Caco-2 (cell line): ENCODE measurements around the gene LRBA. TPM values are rescaled to one million over a fixed set of nuclear protein-coding genes. Genes with fewer than 3 reads are reported as not detected.

Source experiments
- BruUV-seq: library from RNA; stranded (reverse); fragments of 400-500 nt; replicated peaks from 2 replicates; lab custom pipeline; 2021; lab: Mats Ljungman, UMichigan
- CTCF ChIA-PET: fragments of 300-600 bp; sonication (Branson Sonifier 250); formaldehyde crosslinking; loops from one replicate; lab custom pipeline; 2022; ENCODE audit warnings: antibody characterized with exemption; lab: Charles Lee
- POLR2A ChIA-PET: fragments of 300-600 bp; sonication (Branson Sonifier 250); formaldehyde crosslinking; loops from one replicate; lab custom pipeline; 2022; ENCODE audit warnings: antibody characterized with exemption; lab: Charles Lee
- DNase-seq, 2 experiments: peaks; one replicate each; pipeline versions ENCODE4 v3.0.0 to v3.0.0-alpha.2; 2020 to 2022
- H3K27me3 ChIP-seq: replicated peaks from 2 replicates; pipeline ENCODE4 v1.6.0; 2011; ENCODE audit warnings: low read length; ENCODE audit not compliant: control insufficient read depth, insufficient read depth
- H3K36me3 ChIP-seq: 2 replicates; pipeline ENCODE4 v1.5.1; 2011; ENCODE audit warnings: low read length; ENCODE audit not compliant: control insufficient read depth, insufficient read depth
- H3K4me1 ChIP-seq: fragments of 250-450 bp; sonication (Bioruptor Pico); 2 replicates; pipeline ENCODE4 v1.5.1; 2020; ENCODE audit warnings: mild to moderate bottlenecking
- H3K4me3 ChIP-seq: 2 replicates; pipeline ENCODE4 v1.5.1; 2011; ENCODE audit warnings: low read depth, mild to moderate bottlenecking, control low read depth, low read length
- H3K9me3 ChIP-seq: fragments of 250-450 bp; sonication (Bioruptor Pico); 2 replicates; pipeline ENCODE4 v1.5.1; 2020; ENCODE audit warnings: mild to moderate bottlenecking, moderate library complexity
- H3K27ac Mint-ChIP-seq: one replicate; pipeline ENCODE4 v1.8.0; 2022; ENCODE audit warnings: mixed read lengths; ENCODE audit not compliant: unreplicated experiment
- H3K27me3 Mint-ChIP-seq: one replicate; pipeline ENCODE4 v1.8.0; 2022; ENCODE audit warnings: mixed read lengths; ENCODE audit not compliant: insufficient read depth, unreplicated experiment
- H3K36me3 Mint-ChIP-seq: one replicate; pipeline ENCODE4 v1.8.0; 2022; ENCODE audit warnings: mild to moderate bottlenecking, mixed read lengths; ENCODE audit not compliant: insufficient read depth, unreplicated experiment
- H3K4me1 Mint-ChIP-seq: one replicate; pipeline ENCODE4 v1.8.0; 2022; ENCODE audit warnings: low read depth, mixed read lengths; ENCODE audit not compliant: unreplicated experiment
- H3K4me3 Mint-ChIP-seq: one replicate; pipeline ENCODE4 v1.8.0; 2022; ENCODE audit warnings: mild to moderate bottlenecking, moderate library complexity, mixed read lengths; ENCODE audit not compliant: unreplicated experiment
- H3K9me3 Mint-ChIP-seq: one replicate; pipeline ENCODE4 v1.8.0; 2022; ENCODE audit warnings: mixed read lengths; ENCODE audit not compliant: unreplicated experiment
- CTCF ChIP-seq, 2 experiments: fragments of 200-600 bp in 1 of 2; IDR thresholded peaks; 1 replicate in 1 of 2; 2 replicates in 1 of 2; pipeline versions ENCODE4 v1.5.1 to v1.8.0; 2011 to 2022; ENCODE audit warnings: antibody characterized with exemption in 1 of 2, control low read depth in 1 of 2, inconsistent platforms in 1 of 2, low read depth in 1 of 2, low read length in 1 of 2, mild to moderate bottlenecking in 1 of 2, moderate library complexity in 1 of 2; ENCODE audit not compliant: insufficient read depth in 1 of 2, severe bottlenecking in 1 of 2, unreplicated experiment in 1 of 2
- intact Hi-C: fragments of 100-400 bp; cut with micrococcal nuclease; formaldehyde crosslinking; loops from one replicate; pipeline ENCODE4 v1.10.0; 2022; ENCODE audit not compliant: unreplicated experiment
- total RNA-seq: library from RNA; stranded (reverse); gene quantifications from 2 replicates; pipeline ENCODE4 v1.2.3, GENCODE V29; 2022

Gene LRBA
- total RNA-seq, 1 experiment from 2014 or later: 53.2 TPM

- no peaks in the 10 kb centered on the region for H3K9me3 ChIP-seq
- intact Hi-C loops: no loop called here
- DNase-seq: no peak
- H3K27ac Mint-ChIP-seq: no peak overlapping the region
- H3K4me3 Mint-ChIP-seq: no peak overlapping the region
- H3K4me3 ChIP-seq: no peak overlapping the region
- H3K27me3 Mint-ChIP-seq: no peaks in the 10 kb centered on the region
- no peaks in the 10 kb centered on the region for H3K9me3 Mint-ChIP-seq
- peaks cover 28% of the 10 kb centered on the region for H3K36me3 Mint-ChIP-seq
- CTCF ChIA-PET: interaction anchor here (0.7 kb wide), 1 partner anchor 13 kb away, joined by 3 read pairs; no protein-coding TSS in a partner anchor
- peaks cover 18% of the 10 kb centered on the region for H3K4me1 Mint-ChIP-seq
- POLR2A ChIA-PET: no interaction called here
- no peak for TF ChIP-seq CTCF (IDR thresholded peaks at IDR 0.05; ENCODE audit: insufficient read depth in 1 of 2, low read depth in 1 of 2, low read length in 1 of 2, severe bottlenecking in 1 of 2, unreplicated experiment in 1 of 2)
- TSS peak; percentile 77 for BruUV-seq
- H3K27me3 ChIP-seq: no peaks in the 10 kb centered on the region
- H3K4me1 ChIP-seq: peaks cover 26% of the 10 kb centered on the region
- no peaks in the 10 kb centered on the region; the same call in 1 of the 2 replicates for H3K36me3 ChIP-seq
Measured at GRCh38 chr4:150852216-150852615, 162.9 kb downstream of the LRBA start.

- Mint-ChIP-seq H3K36me3 (peaks cover 40% of the 10 kb centered on the region), H3K4me1 (peaks cover 7% of the 10 kb centered on the region), H3K27ac (peak overlapping the region; percentile 39), H3K4me3 (peak overlapping the region; percentile 14), H3K27me3 (no peaks in the 10 kb centered on the region), H3K9me3 (no peaks in the 10 kb centered on the region)
- Histone ChIP-seq H3K27me3 (no peaks in the 10 kb centered on the region), H3K36me3 (no peaks in the 10 kb centered on the region), H3K9me3 (no peaks in the 10 kb centered on the region), H3K4me1 (peaks cover 26% of the 10 kb centered on the region), H3K4me3 (no peak overlapping the region)
- TF ChIP-seq CTCF (IDR thresholded peaks at IDR 0.05; ENCODE audit: insufficient read depth in 1 of 2, low read depth in 1 of 2, low read length in 1 of 2, severe bottlenecking in 1 of 2, unreplicated experiment in 1 of 2): no peak
- intact Hi-C loops: no loop called here
- POLR2A ChIA-PET: no interaction called here
- no TSS peak for BruUV-seq
- no peak for DNase-seq
- CTCF ChIA-PET: no interaction called here
Measured at GRCh38 chr4:150849016-150849415, 166.1 kb downstream of the LRBA start.

GRCh38 chr4:150828159-150828558 lies 186.9 kb downstream of the LRBA start:
- BruUV-seq: no TSS peak
- POLR2A ChIA-PET: no interaction called here

More at GRCh38 chr4:150828159-150828558, 186.9 kb downstream of the LRBA start:
- Histone ChIP-seq H3K4me3 (no peak overlapping the region), H3K4me1 (peaks cover 17% of the 10 kb centered on the region), H3K36me3 (no peaks in the 10 kb centered on the region; the same call in 1 of the 2 replicates), H3K27me3 (no peaks in the 10 kb centered on the region), H3K9me3 (no peaks in the 10 kb centered on the region)
- Mint-ChIP-seq H3K36me3 (peaks cover 64% of the 10 kb centered on the region), H3K4me1 (peaks cover 22% of the 10 kb centered on the region), H3K27me3 (no peaks in the 10 kb centered on the region), H3K9me3 (peaks cover 10% of the 10 kb centered on the region), H3K27ac (no peak overlapping the region), H3K4me3 (no peak overlapping the region)
- DNase-seq: no peak
- CTCF ChIA-PET: no interaction called here
- TF ChIP-seq CTCF (IDR thresholded peaks at IDR 0.05; ENCODE audit: insufficient read depth in 1 of 2, low read depth in 1 of 2, low read length in 1 of 2, severe bottlenecking in 1 of 2, unreplicated experiment in 1 of 2): no peak
- intact Hi-C loops: no loop called here
